Endothelial cell of umbilical vein (primary cell): ENCODE measurements around the gene JADE3.

Source experiments
- CTCF ChIP-seq, 2 donors: IDR thresholded peaks; 1 replicate in 1 of 2; 2 replicates in 1 of 2; pipeline ENCODE4 v1.5.1; 2011; ENCODE audit warnings: low read length in 2 of 2, mild to moderate bottlenecking in 2 of 2, moderate library complexity in 2 of 2, control low read depth in 1 of 2, inconsistent platforms in 1 of 2, low read depth in 1 of 2; ENCODE audit not compliant: insufficient read depth in 1 of 2; ENCODE audit errors: extremely low read depth in 1 of 2
- GATA2 ChIP-seq: IDR thresholded peaks from 2 replicates; pipeline ENCODE4 v1.7.0; 2011; ENCODE audit warnings: low read depth, mild to moderate bottlenecking, moderate library complexity, mixed read lengths, low read length; ENCODE audit not compliant: insufficient read length, insufficient read depth
- JUN ChIP-seq: IDR thresholded peaks from 2 replicates; pipeline ENCODE4 v1.6.1; 2011; ENCODE audit warnings: borderline replicate concordance, low read depth; ENCODE audit not compliant: insufficient read length, insufficient read depth

GRCh38 chrX:46863072-46863471, 49.1 kb upstream of the JADE3 start:
- TF ChIP-seq CTCF (IDR thresholded peaks at IDR 0.05; ENCODE audit: extremely low read depth in 1 of 2, insufficient read depth in 1 of 2, low read depth in 1 of 2, low read length in 2 of 2) (no peak), GATA2 (no peak), JUN (no peak)
